ENCODE results near the gene FBL. TPM values are rescaled to one million over a fixed set of nuclear protein-coding genes. Genes with fewer than 3 reads are reported as not detected.

The FBL gene
- total and polyA plus RNA-seq, 10 donors, result 126 to 403 (median 181) TPM

GRCh38 chr19:39852882-39853281, 6.7 kb upstream of the FBL start:
- Histone ChIP-seq H3K27ac (no peak overlapping the region), H3K4me1 (no peaks in the 10 kb centered on the region), H3K27me3 (replicated peaks in 1 of 7) (no peaks in the 10 kb centered on the region), H3K36me3 (no peaks in the 10 kb centered on the region), H3K9me3 (no peaks in the 10 kb centered on the region), H3K4me3 (no peak overlapping the region)
- no peak for TF ChIP-seq POLR2A (IDR thresholded peaks at IDR 0.05)
- TF ChIP-seq POLR2AphosphoS5 (IDR thresholded peaks at IDR 0.05), result no peak
- TF ChIP-seq CTCF (IDR thresholded peaks at IDR 0.05 in 8 of 11, conservative IDR thresholded peaks at IDR 0.05 in 3 of 11), result no peak
- WGBS, 5 donors, result 91 to 95% (median 93%) methylated on average over 7 of the region's 7 CpGs
- DNase-seq, result no peak
- intact Hi-C loops (cut with DNase I; ENCODE audit: low total_unique reads), result no loop called here

GRCh38 chr19:39850892-39851291, 4.7 kb upstream of the FBL start:
- Histone ChIP-seq H3K36me3 (no peaks in the 10 kb centered on the region), H3K4me3 (no peak overlapping the region), H3K27ac (no peak overlapping the region), H3K27me3 (replicated peaks in 1 of 7) (no peaks in the 10 kb centered on the region), H3K9me3 (no peaks in the 10 kb centered on the region), H3K4me1 (peaks cover 4 to 12% (median 8%) of the 10 kb centered on the region in 6 donors)
- no peak for TF ChIP-seq POLR2AphosphoS5 (IDR thresholded peaks at IDR 0.05)
- TF ChIP-seq POLR2A (IDR thresholded peaks at IDR 0.05), result no peak
- TF ChIP-seq CTCF (IDR thresholded peaks at IDR 0.05 in 8 of 11, conservative IDR thresholded peaks at IDR 0.05 in 3 of 11), result no peak
- intact Hi-C loops (cut with DNase I; ENCODE audit: low total_unique reads), result no loop called here
- WGBS, 5 donors, result 71 to 97% (median 94%) methylated on average over 2 of the region's 2 CpGs
- no peak for DNase-seq

- intact Hi-C loops (cut with DNase I; ENCODE audit: low total_unique reads), result loop anchor here (10.0 kb wide), 1 partner anchor 54 kb away; no protein-coding TSS in a partner anchor
- H3K4me1 ChIP-seq, result peaks cover 23 to 37% (median 33%) of the 10 kb centered on the region in 6 donors
- WGBS, 5 donors, result 87 to 98% (median 93%) methylated on average over 4 of the region's 4 CpGs
- H3K27ac ChIP-seq, result no peak overlapping the region
- H3K27me3 ChIP-seq (replicated peaks in 1 of 7), result no peaks in the 10 kb centered on the region
- TF ChIP-seq POLR2AphosphoS5 (IDR thresholded peaks at IDR 0.05), result no peak
- no peak for TF ChIP-seq POLR2A (IDR thresholded peaks at IDR 0.05)
- TF ChIP-seq CTCF (IDR thresholded peaks at IDR 0.05 in 8 of 11, conservative IDR thresholded peaks at IDR 0.05 in 3 of 11), result no peak
- H3K4me3 ChIP-seq, result no peak overlapping the region
- DNase-seq, result no peak
- no peaks in the 10 kb centered on the region for H3K9me3 ChIP-seq
- H3K36me3 ChIP-seq, result no peaks in the 10 kb centered on the region
Measured at GRCh38 chr19:39848392-39848791, 2.2 kb upstream of the FBL start.

GRCh38 chr19:39847525-39847924, 1.3 kb upstream of the FBL start:
- Histone ChIP-seq H3K36me3 (no peaks in the 10 kb centered on the region), H3K4me3 (no peak overlapping the region), H3K27me3 (replicated peaks in 1 of 7) (no peaks in the 10 kb centered on the region), H3K27ac (no peak overlapping the region), H3K4me1 (peaks cover 28 to 46% (median 40%) of the 10 kb centered on the region in 6 donors), H3K9me3 (no peaks in the 10 kb centered on the region)
- TF ChIP-seq POLR2AphosphoS5 (IDR thresholded peaks at IDR 0.05) (no peak), CTCF (IDR thresholded peaks at IDR 0.05 in 8 of 11, conservative IDR thresholded peaks at IDR 0.05 in 3 of 11) (no peak), POLR2A (IDR thresholded peaks at IDR 0.05) (no peak)
- intact Hi-C loops (cut with DNase I; ENCODE audit: low total_unique reads), result loop anchor here (10.0 kb wide), 1 partner anchor 53 kb away; no protein-coding TSS in a partner anchor
- no peak for DNase-seq
- WGBS, 5 donors, result 89 to 99% (median 94%) methylated on average over 6 of the region's 6 CpGs
